Measurements from ENCODE around the gene CYP2W1. TPM values are rescaled to one million over a fixed set of nuclear protein-coding genes. Genes with fewer than 3 reads are reported as not detected.

The CYP2W1 gene
- total RNA-seq, 2 donors from 2014 or later, result 1.2 to 3.6 TPM

DNA sequence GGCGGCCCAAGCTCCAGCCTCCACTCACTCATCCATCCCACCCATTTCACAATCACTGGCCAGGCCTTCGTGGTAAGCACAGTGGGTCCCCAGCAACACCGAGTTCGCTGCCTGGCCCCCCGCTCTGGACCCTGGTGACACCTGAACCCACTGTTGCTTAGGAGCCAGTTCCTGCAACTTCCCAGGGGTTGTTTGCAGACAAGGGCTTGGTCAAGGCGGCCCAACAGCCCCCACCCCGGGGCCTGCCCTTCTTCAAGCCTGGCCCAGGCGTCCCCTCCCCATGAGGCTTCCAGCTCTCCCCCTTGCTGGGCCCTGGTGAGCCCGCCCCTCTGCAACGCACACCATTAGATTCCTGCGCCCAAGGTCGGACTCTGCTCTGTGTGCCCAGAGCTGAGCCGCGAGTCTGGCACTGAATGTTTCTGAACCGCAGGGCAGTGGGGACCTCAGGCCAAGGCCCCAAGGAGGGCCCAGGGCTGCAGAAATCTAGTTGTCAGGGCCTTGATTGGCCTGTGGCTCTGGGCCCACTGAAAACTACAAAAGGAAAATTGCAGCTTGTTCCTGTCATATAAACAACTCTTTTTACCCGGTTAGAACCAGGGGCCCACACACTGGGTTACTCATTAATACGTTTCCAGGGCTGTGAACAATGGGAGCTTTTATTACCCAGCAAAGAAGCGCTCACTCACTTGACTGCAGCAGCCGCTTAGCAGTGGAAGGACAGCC lies 5.5 kb upstream of the CYP2W1 start:
- intact Hi-C loops (cut with DNase I, micrococcal nuclease), result no loop called here
- DNase-seq (peak; percentile 69 to 74), ATAC-seq (peak; percentile 58)

DNA sequence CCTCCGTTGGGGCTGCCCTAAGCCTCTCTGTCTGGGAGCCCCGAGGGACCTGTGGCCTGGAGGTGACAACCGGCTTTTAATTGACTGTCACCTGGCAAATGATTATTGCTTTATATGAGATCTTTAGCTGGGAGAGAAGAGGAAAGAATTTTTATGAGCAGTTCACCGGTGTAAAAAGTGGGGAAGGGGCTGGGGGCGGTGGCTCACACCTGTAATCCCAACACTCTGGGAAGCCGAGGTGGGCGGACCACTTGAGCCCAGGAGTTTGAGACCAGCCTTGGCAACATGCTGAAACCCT lies 5.0 kb upstream of the CYP2W1 start:
- intact Hi-C loops (cut with DNase I, micrococcal nuclease), result no loop called here
- no peak for ATAC-seq
- no peak for DNase-seq

DNA sequence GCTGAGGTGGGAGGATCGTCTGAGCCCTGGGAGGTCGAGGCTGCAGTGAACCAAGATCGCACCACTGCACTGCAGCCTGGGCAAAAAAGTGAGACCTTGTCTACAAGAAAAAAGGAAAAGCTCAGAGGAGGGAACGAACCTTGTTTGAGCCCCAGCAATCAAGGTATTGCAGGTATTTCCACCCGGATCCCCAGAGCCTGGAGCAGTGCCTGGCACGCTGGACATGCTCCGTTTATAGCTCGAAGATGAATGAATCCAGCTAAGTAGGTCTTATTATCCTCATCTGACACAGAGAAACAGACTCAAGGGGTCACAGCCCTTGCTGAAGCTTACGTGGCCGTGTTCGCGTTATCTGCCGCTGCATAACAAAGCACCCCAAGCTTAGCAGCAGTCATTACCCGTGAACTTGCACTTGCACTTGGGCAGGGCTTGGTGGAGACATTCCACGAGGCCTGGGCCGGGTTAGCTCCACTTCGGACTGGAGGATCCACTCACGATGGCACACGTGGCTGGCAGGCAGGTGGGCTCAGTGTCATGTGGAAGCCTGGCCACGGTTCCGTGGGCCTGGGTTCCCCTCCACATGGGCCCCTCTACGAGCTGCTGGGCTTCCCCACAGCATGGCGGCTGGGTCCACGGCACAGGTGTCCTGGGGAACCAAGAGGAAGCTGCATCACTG lies 4.4 kb upstream of the CYP2W1 start:
- ATAC-seq, result no peak
- intact Hi-C loops (cut with DNase I, micrococcal nuclease), result no loop called here
- no peak for DNase-seq

DNA sequence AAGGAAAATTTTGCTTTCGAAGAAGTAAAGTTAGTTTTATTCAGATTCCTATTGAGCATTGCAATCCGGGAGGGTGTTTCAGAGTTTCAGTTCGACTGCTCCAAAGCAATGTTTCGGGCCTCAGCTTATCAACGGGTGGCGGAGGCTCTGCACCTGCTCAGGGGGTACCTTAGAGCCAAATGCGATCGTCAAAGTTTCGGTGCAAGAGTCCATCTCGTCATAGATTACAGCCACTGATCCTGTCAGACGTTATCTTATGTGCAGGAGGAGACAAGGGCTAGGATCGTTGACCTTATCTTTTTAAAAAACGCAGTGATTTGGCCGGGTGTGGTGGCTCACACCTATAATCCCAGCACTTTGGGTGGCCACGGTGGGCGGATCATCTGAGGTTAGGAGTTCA lies 3.8 kb upstream of the CYP2W1 start:
- intact Hi-C loops (cut with DNase I, micrococcal nuclease), result no loop called here
- ATAC-seq (no peak), DNase-seq (no peak)

DNA sequence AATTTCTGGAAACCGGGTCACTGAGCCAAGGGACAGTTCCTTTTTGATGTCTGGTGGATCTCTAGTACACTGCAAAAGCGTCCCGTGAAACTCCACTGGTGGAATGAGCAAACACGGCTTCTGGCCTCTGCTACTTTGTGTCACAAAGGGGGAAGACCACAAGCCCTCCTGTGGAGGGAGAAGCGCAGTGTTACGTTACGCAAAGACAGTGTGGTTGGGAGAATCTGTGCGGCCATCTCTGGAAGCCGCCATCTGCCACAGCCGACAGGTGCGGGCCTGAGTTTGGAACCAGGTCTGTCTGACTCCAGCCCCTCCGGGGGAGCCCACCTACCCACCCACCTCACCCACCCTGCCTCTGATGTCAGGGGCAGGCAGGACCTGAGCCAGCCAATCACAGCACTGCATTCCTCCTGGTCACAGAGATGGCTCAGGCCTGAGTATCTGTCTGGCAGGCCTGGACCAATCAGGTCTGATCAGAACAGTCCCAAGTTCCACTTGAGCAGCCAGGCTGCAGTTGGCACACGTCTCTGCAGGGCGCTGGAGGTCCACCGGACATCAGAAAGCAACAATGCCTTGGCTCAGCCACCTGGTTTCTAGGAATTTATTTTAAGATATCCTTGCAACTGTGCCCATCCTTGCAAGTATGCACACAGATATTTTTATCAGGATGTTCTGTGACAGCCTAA lies 3.0 kb upstream of the CYP2W1 start:
- no peak for ATAC-seq
- intact Hi-C loops (cut with DNase I, micrococcal nuclease), result no loop called here

DNA sequence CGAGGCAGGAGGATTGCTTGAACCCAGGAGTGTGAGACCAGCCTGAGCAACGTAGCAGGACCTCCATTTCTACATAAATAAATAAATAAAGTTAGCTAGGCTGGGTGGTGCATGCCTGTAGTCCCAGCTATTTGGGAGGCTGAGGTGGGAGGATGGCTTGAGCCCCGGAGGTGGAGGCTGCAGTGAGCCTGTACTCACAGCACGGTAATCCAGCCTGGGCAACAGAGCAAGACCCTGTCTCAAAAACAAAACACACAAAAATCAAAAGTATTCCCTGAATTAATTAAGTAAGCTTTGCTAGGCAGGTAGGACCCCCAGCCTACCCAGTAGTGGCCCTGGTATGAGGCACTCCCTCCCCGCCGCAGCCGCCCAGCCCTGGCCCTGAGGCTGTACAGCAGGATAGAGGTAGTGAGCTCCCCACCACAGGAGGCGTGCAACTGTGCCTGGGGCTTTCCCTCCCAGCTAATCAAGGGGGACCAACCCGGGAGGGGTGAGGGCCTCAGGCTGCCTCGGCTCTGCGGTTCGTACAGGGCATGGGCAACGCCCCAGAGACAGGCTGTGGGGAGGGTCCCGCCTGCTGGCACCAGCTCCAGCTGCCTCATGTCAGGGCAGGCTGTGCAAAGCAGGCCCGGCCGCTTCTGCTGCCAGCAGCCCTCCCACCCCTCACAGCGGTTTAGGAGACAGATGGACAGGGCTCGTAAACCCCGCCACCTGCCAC lies 1.0 kb upstream of the CYP2W1 start:
- ATAC-seq (peak; percentile 9), DNase-seq (peak in 1 of 2 donors; percentile 61)
- intact Hi-C loops (cut with DNase I, micrococcal nuclease), result no loop called here

More for the DNA sequence above, 3.0 kb upstream of the CYP2W1 start:
- DNase-seq, result no peak

DNA sequence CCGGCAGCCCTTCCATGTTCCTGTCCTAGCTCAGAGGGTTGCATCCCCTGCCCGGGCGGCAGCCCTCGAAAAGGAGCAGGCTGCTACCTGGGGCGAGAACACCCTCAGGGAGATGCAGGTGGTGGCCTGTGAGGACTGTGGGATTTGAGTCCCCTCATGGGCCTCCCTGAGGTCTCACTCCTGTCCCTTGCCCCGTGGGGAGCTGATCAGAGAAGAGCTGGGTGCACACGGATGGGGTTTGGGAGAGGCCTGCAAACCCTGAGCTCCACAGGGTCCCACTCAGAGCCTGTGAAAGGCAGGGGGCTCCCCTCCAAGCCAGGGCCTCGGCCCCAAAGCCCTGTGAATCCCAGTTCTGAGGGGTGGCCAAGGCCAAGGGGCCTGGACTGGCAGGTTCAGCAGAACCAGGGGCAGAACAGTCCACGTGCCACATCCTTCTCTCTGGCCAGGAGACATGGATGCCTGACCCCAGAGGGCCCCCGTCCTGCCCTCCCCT lies 424 bp upstream of the CYP2W1 start:
- ATAC-seq (no peak), DNase-seq (no peak)
- intact Hi-C loops (cut with DNase I, micrococcal nuclease), result no loop called here

DNA sequence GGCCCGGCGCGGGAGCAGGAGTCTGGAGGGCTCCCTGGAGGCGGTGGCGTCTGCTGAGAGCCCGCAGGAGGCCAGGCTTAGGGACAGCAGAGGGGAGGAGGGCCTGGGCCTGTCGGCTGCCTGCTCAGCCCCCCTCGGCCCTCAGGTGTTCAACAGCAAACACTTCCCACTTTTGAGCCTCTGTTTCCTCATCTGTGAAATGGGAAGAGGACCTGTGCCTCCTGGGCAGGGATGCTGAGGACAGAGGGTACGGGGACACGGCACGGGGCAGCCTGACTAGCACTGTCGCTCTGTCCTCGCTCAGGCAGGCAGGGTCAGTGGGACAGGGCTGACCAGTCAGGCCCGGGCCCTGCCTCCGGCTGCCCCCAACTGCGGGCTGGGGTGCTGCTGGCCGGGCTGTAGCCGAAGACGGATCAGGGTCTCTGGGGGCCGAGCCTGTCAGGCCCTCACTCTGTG lies 663 bp downstream of the CYP2W1 start:
- DNase-seq (no peak), ATAC-seq (no peak)
- intact Hi-C loops (cut with DNase I, micrococcal nuclease), result no loop called here

DNA sequence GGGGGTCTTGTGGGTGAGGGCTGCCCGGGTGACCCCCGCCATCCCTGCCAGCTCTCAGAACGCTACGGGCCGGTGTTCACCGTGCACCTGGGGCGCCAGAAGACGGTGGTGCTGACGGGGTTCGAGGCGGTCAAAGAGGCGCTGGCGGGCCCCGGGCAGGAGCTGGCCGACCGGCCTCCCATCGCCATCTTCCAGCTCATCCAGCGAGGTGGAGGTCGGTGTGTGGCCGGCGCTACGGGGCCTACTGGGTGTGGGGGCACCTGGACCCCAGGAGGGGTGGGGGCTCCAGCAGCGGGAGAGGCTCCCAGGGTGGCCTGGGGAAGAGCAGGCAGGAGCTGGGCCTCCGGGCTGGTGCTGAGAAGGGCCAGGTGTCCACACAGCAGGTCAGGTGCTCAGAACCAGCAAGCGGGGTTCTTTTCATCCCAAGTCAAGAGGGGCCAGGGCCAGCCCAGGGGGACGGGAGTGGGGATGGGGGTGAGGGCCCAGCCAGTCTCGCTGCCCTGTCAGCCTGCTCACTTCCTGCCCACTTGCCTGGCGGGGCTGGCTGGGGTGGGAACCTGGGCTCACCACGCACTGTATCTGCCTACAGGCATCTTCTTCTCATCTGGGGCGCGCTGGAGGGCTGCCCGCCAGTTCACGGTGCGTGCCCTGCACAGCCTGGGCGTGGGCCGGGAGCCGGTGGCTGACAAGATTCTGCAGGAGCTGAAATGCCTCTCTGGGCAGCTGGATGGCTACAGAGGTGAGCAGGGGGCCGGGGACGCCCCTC lies 1.6 kb downstream of the CYP2W1 start:
- intact Hi-C loops (cut with DNase I, micrococcal nuclease), result no loop called here
- no peak for ATAC-seq
- DNase-seq, result no peak

DNA sequence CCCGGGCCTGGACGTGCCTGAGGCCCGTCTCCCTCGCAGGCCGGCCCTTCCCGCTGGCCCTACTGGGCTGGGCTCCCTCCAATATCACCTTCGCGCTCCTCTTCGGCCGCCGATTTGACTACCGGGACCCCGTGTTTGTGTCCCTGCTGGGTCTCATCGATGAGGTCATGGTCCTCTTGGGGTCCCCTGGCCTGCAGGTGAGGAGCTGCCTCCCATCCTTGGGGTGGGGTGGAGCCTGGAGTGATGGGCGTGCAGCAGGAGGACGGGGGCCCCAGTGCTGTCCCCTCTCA lies 2.1 kb downstream of the CYP2W1 start:
- no peak for ATAC-seq
- intact Hi-C loops (cut with DNase I, micrococcal nuclease), result no loop called here

DNA sequence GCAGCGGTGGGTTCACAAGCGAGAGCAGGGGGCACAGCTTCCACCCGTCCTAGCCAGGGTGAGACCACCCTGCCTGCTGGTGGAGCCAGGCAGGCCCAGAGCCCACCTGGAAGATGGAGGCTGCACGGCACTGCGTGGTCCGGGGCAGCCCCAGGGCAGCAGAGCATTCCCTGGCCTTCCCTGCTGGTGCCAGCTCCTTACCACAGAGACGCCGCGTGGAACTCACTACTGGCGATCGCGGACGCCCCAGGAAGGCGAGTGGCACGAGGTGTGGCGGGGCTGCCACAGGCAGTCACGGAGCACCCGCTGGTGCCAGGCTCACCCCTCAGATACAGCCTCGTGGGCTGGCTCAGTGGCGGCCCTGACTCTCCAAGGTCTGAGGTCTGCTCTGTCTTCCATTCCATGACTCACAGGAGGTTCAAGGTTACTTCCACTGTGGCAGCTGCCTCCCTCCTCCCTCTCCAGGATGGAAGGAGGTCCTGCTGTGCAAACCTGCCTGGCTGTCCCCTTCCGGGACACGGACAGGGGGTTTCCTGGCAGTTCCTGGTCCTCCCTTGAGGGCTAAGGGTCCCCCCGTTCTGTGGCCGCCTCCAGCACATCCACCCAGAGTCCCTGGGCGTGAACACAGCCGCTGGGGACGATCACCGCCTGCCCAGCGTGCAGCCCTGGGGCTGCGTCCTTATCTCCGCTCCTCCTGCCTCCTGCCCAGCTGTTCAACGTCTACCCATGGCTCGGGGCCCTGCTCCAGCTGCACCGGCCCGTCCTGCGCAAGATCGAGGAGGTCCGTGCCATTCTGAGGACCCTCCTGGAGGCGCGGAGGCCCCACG lies 3.1 kb downstream of the CYP2W1 start:
- no peak for DNase-seq
- ATAC-seq, result peak; percentile 8
- intact Hi-C loops (cut with DNase I, micrococcal nuclease), result no loop called here

More for the DNA sequence above, 2.1 kb downstream of the CYP2W1 start:
- no peak for DNase-seq

DNA sequence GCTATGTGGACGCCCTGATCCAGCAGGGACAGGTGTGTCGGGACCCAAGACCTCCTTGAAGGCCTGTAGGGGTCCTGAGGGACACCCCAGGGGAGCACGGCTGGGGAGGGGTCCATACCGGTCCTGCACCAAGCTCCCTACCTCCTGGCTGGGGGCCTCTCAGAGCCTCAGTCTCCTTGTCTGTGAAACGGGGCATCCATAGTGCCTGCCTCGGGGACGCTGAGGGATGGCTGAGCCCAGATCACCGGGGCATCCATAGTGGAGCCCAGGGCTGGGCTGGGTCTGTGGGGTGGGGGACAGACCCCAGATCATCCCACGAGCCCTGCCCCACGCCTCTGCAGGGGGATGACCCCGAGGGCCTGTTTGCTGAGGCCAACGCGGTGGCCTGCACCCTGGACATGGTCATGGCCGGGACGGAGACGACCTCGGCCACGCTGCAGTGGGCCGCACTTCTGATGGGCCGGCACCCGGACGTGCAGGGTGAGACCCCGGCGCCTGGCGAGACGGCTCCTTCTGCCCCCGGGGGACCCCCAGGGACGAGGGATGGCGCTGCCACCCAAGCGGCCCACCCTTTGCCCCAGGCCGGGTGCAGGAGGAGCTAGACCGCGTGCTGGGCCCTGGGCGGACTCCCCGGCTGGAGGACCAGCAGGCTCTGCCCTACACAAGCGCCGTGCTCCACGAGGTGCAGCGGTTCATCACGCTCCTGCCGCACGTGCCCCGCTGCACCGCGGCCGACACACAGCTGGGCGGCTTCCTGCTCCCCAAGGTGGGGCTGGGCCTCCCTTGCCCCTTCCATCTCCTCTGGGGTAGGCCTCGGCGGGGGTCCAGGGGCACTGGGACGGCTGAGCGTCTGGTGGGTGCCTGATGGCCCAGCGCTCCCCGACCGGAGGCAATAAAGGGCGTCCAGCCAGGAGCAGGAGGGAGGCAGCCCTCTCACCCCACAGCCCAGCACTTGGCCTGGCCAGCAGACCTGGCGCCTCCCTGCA lies 4.1 kb downstream of the CYP2W1 start:
- ATAC-seq (no peak), DNase-seq (no peak)
- intact Hi-C loops (cut with DNase I, micrococcal nuclease), result no loop called here

DNA sequence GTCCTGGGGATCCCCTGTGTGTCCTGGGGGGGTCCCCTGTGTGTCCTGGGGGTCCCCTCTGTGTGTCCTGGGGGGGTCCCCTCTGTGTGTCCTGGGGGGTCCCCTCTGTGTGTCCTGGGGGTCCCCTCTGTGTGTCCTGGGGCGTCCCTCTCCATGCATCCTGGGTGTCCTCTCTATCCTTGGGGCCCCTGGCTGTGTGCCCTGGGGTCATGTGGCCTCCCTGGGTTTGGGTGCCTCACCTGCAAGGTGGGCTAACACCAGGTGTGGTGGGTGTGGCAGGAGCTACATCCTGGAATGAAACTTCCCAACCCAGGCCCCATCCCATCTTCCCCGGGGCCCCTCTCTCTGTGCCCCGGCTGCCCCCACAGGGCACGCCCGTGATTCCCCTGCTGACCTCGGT lies 4.9 kb downstream of the CYP2W1 start:
- intact Hi-C loops (cut with DNase I, micrococcal nuclease), result no loop called here
- ATAC-seq (peak; percentile 1), DNase-seq (no peak)

DNA sequence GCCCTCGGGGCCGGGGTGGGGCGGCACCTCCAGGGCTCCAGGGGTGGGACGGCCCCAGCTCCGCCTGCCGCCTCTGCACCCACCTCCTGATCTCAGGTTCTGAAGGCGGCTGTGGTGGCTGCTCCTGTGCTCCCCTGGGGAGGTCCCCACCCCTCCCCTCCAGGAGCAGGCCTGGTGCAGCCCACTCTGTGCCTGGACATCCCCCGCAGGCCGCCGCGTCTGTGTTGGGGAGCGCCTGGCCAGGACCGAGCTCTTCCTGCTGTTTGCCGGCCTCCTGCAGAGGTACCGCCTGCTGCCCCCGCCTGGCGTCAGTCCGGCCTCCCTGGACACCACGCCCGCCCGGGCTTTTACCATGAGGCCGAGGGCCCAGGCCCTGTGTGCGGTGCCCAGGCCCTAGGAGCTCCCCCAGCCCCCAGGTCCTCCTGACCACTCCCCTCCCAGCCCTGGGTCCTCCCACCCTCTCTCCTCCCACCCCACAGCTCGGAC lies 5.5 kb downstream of the CYP2W1 start:
- ATAC-seq (peak; percentile 55), DNase-seq (peak in 1 of 2 donors; percentile 62)
- intact Hi-C loops (cut with DNase I, micrococcal nuclease), result no loop called here

DNA sequence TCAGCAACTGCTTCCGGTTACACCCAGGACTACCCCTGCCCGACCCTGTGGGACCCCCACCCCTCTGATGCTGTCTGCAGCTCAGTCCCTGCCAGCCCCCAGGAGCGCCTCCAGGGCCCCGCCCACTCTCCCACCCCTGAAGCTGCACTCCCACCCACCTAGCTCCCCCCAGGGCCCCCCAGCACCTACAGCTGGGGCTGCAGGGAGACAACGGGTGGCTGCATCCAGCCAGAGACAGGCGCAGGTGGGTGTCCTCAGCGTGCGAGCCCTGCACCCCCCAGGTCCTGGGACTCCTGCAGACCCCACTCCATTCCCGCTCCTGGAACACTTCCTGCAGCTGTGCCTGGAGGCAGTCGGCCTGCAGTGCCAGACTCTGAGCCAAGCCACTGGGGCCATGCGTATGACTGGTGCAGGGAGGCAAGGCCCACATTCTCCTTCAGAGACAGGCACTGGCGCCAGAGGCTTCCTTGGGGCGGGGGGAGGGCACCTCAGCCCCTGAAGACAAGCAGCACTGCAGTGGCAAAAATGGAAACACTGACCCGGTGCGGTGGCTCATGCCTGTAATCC lies 6.1 kb downstream of the CYP2W1 start:
- no peak for ATAC-seq
- intact Hi-C loops (cut with DNase I, micrococcal nuclease), result no loop called here
- no peak for DNase-seq

DNA sequence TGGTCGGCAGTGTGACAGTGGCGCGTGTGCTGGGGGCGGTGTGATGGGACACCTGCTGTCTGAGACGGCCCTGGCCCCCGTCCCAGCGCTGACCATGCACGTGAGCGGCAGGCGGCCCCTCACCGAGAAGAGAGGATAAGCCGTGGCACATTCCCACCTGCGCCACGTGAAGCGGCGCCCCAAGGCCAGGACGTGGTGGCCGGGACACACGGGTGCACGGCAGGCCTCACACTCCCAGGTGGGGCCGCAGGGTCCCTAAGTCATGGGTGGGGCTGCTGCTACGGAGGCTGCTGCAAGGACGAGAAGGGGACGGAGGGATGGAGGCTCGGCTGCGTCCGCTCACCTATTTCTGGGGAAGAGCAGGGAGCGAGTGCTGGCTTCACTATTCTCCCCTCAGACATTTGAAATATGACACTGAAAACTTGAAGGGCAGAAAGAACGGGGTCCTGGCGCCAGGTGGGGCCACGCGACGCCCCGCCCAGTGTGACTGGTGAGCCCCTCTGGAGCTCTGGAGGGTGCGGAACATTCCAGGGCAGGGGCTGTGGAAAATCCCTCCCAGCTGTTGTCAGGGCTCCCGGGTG lies 7.5 kb downstream of the CYP2W1 start:
- DNase-seq, result no peak
- intact Hi-C loops (cut with DNase I, micrococcal nuclease), result loop anchor here in 1 of 2 donors (5.0 kb wide), 1 partner anchor 77 kb away; no protein-coding TSS in a partner anchor
- ATAC-seq, result no peak

Measured in left colon (tissue), 2 donors.